ENCODE data around the gene CCDC146. TPM values are rescaled to one million over a fixed set of nuclear protein-coding genes. Genes with fewer than 3 reads are reported as not detected.

Gene CCDC146
- total RNA-seq, 1 experiment from 2014 or later, result 1.4 TPM

- ChIA-PET CTCF (no interaction called here), POLR2A (no interaction called here)
- no peak for TF ChIP-seq CTCF (IDR thresholded peaks at IDR 0.05; ENCODE audit: insufficient read depth in 1 of 2, low read depth in 1 of 2, low read length in 1 of 2, severe bottlenecking in 1 of 2, unreplicated experiment in 1 of 2)
- Histone ChIP-seq H3K4me3 (ENCODE audit: low read depth, low read length) (no peak overlapping the region), H3K9me3 (no peaks in the 10 kb centered on the region), H3K4me1 (no peaks in the 10 kb centered on the region), H3K36me3 (ENCODE audit: control insufficient read depth, insufficient read depth, low read length) (no peaks in the 10 kb centered on the region), H3K27me3 (replicated peaks; ENCODE audit: control insufficient read depth, insufficient read depth, low read length) (no peaks in the 10 kb centered on the region)
- Mint-ChIP-seq H3K27me3 (ENCODE audit: insufficient read depth, unreplicated experiment) (no peaks in the 10 kb centered on the region), H3K4me3 (ENCODE audit: unreplicated experiment) (no peak overlapping the region), H3K27ac (ENCODE audit: unreplicated experiment) (no peak overlapping the region), H3K36me3 (ENCODE audit: insufficient read depth, unreplicated experiment) (no peaks in the 10 kb centered on the region), H3K4me1 (ENCODE audit: low read depth, unreplicated experiment) (no peaks in the 10 kb centered on the region), H3K9me3 (ENCODE audit: unreplicated experiment) (no peaks in the 10 kb centered on the region)
- no TSS peak for BruUV-seq (replicated peaks)
- intact Hi-C loops (cut with micrococcal nuclease; ENCODE audit: unreplicated experiment), result no loop called here
- DNase-seq, result no peak
Observed at GRCh38 chr7:77188731-77189437, 66.5 kb downstream of the CCDC146 start.

GRCh38 chr7:77197141-77197540 is 74.7 kb downstream of the CCDC146 start:
- H3K9me3 ChIP-seq, result no peaks in the 10 kb centered on the region
- no peak for TF ChIP-seq CTCF (IDR thresholded peaks at IDR 0.05; ENCODE audit: insufficient read depth in 1 of 2, low read depth in 1 of 2, low read length in 1 of 2, severe bottlenecking in 1 of 2, unreplicated experiment in 1 of 2)
- no peaks in the 10 kb centered on the region for H3K36me3 ChIP-seq (ENCODE audit: control insufficient read depth, insufficient read depth, low read length)
- Mint-ChIP-seq H3K36me3 (ENCODE audit: insufficient read depth, unreplicated experiment) (no peaks in the 10 kb centered on the region), H3K27ac (ENCODE audit: unreplicated experiment) (no peak overlapping the region), H3K27me3 (ENCODE audit: insufficient read depth, unreplicated experiment) (peaks cover 2% of the 10 kb centered on the region), H3K9me3 (ENCODE audit: unreplicated experiment) (no peaks in the 10 kb centered on the region), H3K4me1 (ENCODE audit: low read depth, unreplicated experiment) (no peaks in the 10 kb centered on the region), H3K4me3 (ENCODE audit: unreplicated experiment) (no peak overlapping the region)
- CTCF ChIA-PET, result no interaction called here
- intact Hi-C loops (cut with micrococcal nuclease; ENCODE audit: unreplicated experiment), result no loop called here
- no peak overlapping the region for H3K4me3 ChIP-seq (ENCODE audit: low read depth, low read length)
- DNase-seq, result no peak
- no TSS peak for BruUV-seq (replicated peaks)
- H3K27me3 ChIP-seq (replicated peaks; ENCODE audit: control insufficient read depth, insufficient read depth, low read length), result no peaks in the 10 kb centered on the region
- H3K4me1 ChIP-seq, result no peaks in the 10 kb centered on the region
- POLR2A ChIA-PET, result no interaction called here

- ChIA-PET POLR2A (no interaction called here), CTCF (no interaction called here)
- H3K36me3 ChIP-seq (ENCODE audit: control insufficient read depth, insufficient read depth, low read length), result no peaks in the 10 kb centered on the region
- no peak for DNase-seq
- no peak for TF ChIP-seq CTCF (IDR thresholded peaks at IDR 0.05; ENCODE audit: insufficient read depth in 1 of 2, low read depth in 1 of 2, low read length in 1 of 2, severe bottlenecking in 1 of 2, unreplicated experiment in 1 of 2)
- H3K4me1 ChIP-seq, result no peaks in the 10 kb centered on the region
- no peaks in the 10 kb centered on the region for H3K27me3 ChIP-seq (replicated peaks; ENCODE audit: control insufficient read depth, insufficient read depth, low read length)
- no peak within 1 kb of the TSS for H3K4me3 Mint-ChIP-seq (ENCODE audit: unreplicated experiment)
- H3K9me3 Mint-ChIP-seq (ENCODE audit: unreplicated experiment), result no peaks in the 10 kb centered on the region
- H3K36me3 Mint-ChIP-seq (ENCODE audit: insufficient read depth, unreplicated experiment), result no peaks in the 10 kb centered on the region
- intact Hi-C loops (cut with micrococcal nuclease; ENCODE audit: unreplicated experiment), result no loop called here
- H3K9me3 ChIP-seq, result no peaks in the 10 kb centered on the region
- no peak within 1 kb of the TSS for H3K27ac Mint-ChIP-seq (ENCODE audit: unreplicated experiment)
- H3K4me3 ChIP-seq (ENCODE audit: low read depth, low read length), result no peak within 1 kb of the TSS
- peaks cover 2% of the 10 kb centered on the region for H3K27me3 Mint-ChIP-seq (ENCODE audit: insufficient read depth, unreplicated experiment)
- no TSS peak for BruUV-seq (replicated peaks)
- no peaks in the 10 kb centered on the region for H3K4me1 Mint-ChIP-seq (ENCODE audit: low read depth, unreplicated experiment)
Observed at GRCh38 chr7:77199013-77199966, 76.9 kb downstream of the CCDC146 start, which contains the start of gene FGL2. FGL2 (minus strand) TSS chr7:77199819; CDS start chr7:77199793, 26 bp downstream.

All from Caco-2 (cell line).